Measurements from ENCODE around the gene CFAP77. TPM values are rescaled to one million over a fixed set of nuclear protein-coding genes. Genes with fewer than 3 reads are reported as not detected.

The CFAP77 gene
- total and polyA plus RNA-seq, 2 of the 8 experiments (the other 6 are each of a cell fraction or from before 2014, with no cell fraction given) = 0.63 to 0.97 TPM

- TF ChIP-seq, protein P1, sequence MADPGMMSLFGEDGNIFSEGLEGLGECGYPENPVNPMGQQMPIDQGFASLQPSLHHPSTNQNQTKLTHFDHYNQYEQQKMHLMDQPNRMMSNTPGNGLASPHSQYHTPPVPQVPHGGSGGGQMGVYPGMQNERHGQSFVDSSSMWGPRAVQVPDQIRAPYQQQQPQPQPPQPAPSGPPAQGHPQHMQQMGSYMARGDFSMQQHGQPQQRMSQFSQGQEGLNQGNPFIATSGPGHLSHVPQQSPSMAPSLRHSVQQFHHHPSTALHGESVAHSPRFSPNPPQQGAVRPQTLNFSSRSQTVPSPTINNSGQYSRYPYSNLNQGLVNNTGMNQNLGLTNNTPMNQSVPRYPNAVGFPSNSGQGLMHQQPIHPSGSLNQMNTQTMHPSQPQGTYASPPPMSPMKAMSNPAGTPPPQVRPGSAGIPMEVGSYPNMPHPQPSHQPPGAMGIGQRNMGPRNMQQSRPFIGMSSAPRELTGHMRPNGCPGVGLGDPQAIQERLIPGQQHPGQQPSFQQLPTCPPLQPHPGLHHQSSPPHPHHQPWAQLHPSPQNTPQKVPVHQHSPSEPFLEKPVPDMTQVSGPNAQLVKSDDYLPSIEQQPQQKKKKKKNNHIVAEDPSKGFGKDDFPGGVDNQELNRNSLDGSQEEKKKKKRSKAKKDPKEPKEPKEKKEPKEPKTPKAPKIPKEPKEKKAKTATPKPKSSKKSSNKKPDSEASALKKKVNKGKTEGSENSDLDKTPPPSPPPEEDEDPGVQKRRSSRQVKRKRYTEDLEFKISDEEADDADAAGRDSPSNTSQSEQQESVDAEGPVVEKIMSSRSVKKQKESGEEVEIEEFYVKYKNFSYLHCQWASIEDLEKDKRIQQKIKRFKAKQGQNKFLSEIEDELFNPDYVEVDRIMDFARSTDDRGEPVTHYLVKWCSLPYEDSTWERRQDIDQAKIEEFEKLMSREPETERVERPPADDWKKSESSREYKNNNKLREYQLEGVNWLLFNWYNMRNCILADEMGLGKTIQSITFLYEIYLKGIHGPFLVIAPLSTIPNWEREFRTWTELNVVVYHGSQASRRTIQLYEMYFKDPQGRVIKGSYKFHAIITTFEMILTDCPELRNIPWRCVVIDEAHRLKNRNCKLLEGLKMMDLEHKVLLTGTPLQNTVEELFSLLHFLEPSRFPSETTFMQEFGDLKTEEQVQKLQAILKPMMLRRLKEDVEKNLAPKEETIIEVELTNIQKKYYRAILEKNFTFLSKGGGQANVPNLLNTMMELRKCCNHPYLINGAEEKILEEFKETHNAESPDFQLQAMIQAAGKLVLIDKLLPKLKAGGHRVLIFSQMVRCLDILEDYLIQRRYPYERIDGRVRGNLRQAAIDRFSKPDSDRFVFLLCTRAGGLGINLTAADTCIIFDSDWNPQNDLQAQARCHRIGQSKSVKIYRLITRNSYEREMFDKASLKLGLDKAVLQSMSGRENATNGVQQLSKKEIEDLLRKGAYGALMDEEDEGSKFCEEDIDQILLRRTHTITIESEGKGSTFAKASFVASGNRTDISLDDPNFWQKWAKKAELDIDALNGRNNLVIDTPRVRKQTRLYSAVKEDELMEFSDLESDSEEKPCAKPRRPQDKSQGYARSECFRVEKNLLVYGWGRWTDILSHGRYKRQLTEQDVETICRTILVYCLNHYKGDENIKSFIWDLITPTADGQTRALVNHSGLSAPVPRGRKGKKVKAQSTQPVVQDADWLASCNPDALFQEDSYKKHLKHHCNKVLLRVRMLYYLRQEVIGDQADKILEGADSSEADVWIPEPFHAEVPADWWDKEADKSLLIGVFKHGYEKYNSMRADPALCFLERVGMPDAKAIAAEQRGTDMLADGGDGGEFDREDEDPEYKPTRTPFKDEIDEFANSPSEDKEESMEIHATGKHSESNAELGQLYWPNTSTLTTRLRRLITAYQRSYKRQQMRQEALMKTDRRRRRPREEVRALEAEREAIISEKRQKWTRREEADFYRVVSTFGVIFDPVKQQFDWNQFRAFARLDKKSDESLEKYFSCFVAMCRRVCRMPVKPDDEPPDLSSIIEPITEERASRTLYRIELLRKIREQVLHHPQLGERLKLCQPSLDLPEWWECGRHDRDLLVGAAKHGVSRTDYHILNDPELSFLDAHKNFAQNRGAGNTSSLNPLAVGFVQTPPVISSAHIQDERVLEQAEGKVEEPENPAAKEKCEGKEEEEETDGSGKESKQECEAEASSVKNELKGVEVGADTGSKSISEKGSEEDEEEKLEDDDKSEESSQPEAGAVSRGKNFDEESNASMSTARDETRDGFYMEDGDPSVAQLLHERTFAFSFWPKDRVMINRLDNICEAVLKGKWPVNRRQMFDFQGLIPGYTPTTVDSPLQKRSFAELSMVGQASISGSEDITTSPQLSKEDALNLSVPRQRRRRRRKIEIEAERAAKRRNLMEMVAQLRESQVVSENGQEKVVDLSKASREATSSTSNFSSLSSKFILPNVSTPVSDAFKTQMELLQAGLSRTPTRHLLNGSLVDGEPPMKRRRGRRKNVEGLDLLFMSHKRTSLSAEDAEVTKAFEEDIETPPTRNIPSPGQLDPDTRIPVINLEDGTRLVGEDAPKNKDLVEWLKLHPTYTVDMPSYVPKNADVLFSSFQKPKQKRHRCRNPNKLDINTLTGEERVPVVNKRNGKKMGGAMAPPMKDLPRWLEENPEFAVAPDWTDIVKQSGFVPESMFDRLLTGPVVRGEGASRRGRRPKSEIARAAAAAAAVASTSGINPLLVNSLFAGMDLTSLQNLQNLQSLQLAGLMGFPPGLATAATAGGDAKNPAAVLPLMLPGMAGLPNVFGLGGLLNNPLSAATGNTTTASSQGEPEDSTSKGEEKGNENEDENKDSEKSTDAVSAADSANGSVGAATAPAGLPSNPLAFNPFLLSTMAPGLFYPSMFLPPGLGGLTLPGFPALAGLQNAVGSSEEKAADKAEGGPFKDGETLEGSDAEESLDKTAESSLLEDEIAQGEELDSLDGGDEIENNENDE (IDR thresholded peaks at IDR 0.05; ENCODE audit: insufficient replicate concordance, low read length) = no peak
- TF ChIP-seq YY1 (IDR thresholded peaks at IDR 0.05; ENCODE audit: low read depth, low read length) (no peak), SP1 (IDR thresholded peaks at IDR 0.05; ENCODE audit: low read depth, low read length) (no peak), HDAC2 (IDR thresholded peaks at IDR 0.05; ENCODE audit: borderline replicate concordance in 1 of 2, low read depth in 2 of 2, low read length in 2 of 2) (no peak), RAD21 (IDR thresholded peaks at IDR 0.05 in 1 of 2, conservative IDR thresholded peaks at IDR 0.05 in 1 of 2; ENCODE audit: low read depth in 2 of 2, low read length in 2 of 2) (no peak), CREB1 (IDR thresholded peaks at IDR 0.05) (no peak), POLR2A (IDR thresholded peaks at IDR 0.05; ENCODE audit: control extremely low read depth in 1 of 2, low read depth in 2 of 2, low read length in 2 of 2) (no peak)
Measured at GRCh38 chr9:132505991-132506655, 96.1 kb downstream of the CFAP77 start (continued).

Measured in H1 (cell line).